SIG-M5 (cell line): ENCODE data around the gene LACTB.

ENCODE experiments used
- DNase-seq: peaks from one replicate; lab custom pipeline; 2025; lab: John Stamatoyannopoulos, UW

Gene LACTB

GRCh38 chr15:63121382-63122001 is at the start of gene LACTB:
Gene LACTB (plus strand): TSS chr15:63121861. CDS start chr15:63121872, 11 bp downstream.
- DNase-seq: no peak

- DNase-seq: no peak
Observed at GRCh38 chr15:63072023-63072650, 49.5 kb upstream of the LACTB start.

- no peak for DNase-seq
Observed at GRCh38 chr15:63072809-63073277, 48.8 kb upstream of the LACTB start.

GRCh38 chr15:63073497-63074172 is 48.0 kb upstream of the LACTB start:
- no peak for DNase-seq

GRCh38 chr15:63075015-63075983 is 46.4 kb upstream of the LACTB start:
- no peak for DNase-seq

GRCh38 chr15:63075984-63076713 is 45.5 kb upstream of the LACTB start:
- no peak for DNase-seq

GRCh38 chr15:63076714-63077046 is 45.0 kb upstream of the LACTB start:
- no peak for DNase-seq

GRCh38 chr15:63077952-63078351 is 43.7 kb upstream of the LACTB start:
- no peak for DNase-seq

GRCh38 chr15:63079947-63080626 is 41.6 kb upstream of the LACTB start:
- DNase-seq: no peak

GRCh38 chr15:63080634-63081250 is 40.9 kb upstream of the LACTB start:
- no peak for DNase-seq

GRCh38 chr15:63082366-63082765 is 39.3 kb upstream of the LACTB start:
- no peak for DNase-seq

GRCh38 chr15:63083044-63083443 is 38.6 kb upstream of the LACTB start:
- DNase-seq: no peak

- no peak for DNase-seq
Observed at GRCh38 chr15:63083541-63083940, 38.1 kb upstream of the LACTB start.

- DNase-seq: no peak
Observed at GRCh38 chr15:63084806-63085205, 36.9 kb upstream of the LACTB start.

- DNase-seq: no peak
Observed at GRCh38 chr15:63085289-63085688, 36.4 kb upstream of the LACTB start.

GRCh38 chr15:63086271-63086670 is 35.4 kb upstream of the LACTB start:
- no peak for DNase-seq

GRCh38 chr15:63086947-63087346 is 34.7 kb upstream of the LACTB start:
- no peak for DNase-seq

- no peak for DNase-seq
Observed at GRCh38 chr15:63088533-63089245, 33.0 kb upstream of the LACTB start.

- no peak for DNase-seq
Observed at GRCh38 chr15:63089260-63090043, 32.2 kb upstream of the LACTB start.
